ENCODE data around the gene ELAVL4. TPM values are rescaled to one million over a fixed set of nuclear protein-coding genes. Genes with fewer than 3 reads are reported as not detected.

Gene ELAVL4
- total RNA-seq, 4 donors from 2014 or later = 0.13 to 0.49 (median 0.42) TPM; not detected in 1

GRCh38 chr1:50109116-50109515 lies 396 bp downstream of the ELAVL4 start:
- intact Hi-C loops (cut with DNase I; ENCODE audit: low total_unique reads) = no loop called here
- WGBS, 2 donors = 76 to 82% methylated on average over 4 of the region's 4 CpGs
- no peak overlapping the region for H3K4me3 ChIP-seq (ENCODE audit: low read depth, poor library complexity, severe bottlenecking)

GRCh38 chr1:50109647-50110075 lies 941 bp downstream of the ELAVL4 start:
- no peak for DNase-seq (ENCODE audit: low spot score in 2 of 2)

More at GRCh38 chr1:50109116-50109515, 396 bp downstream of the ELAVL4 start:
- no peak for DNase-seq (ENCODE audit: low spot score in 2 of 2)
- TF ChIP-seq CTCF (IDR thresholded peaks at IDR 0.05) (no peak), POLR2A (IDR thresholded peaks at IDR 0.05) (no peak)

GRCh38 chr1:50110151-50110550 lies 1.4 kb downstream of the ELAVL4 start:
- no peak for TF ChIP-seq CTCF (IDR thresholded peaks at IDR 0.05)
- no peak for TF ChIP-seq POLR2A (IDR thresholded peaks at IDR 0.05)
- 21 to 29% methylated on average over 9 of the region's 9 CpGs for WGBS, 2 donors
- intact Hi-C loops (cut with DNase I; ENCODE audit: low total_unique reads) = no loop called here
- DNase-seq (ENCODE audit: low spot score in 2 of 2) = no peak
- H3K4me3 ChIP-seq (ENCODE audit: low read depth, poor library complexity, severe bottlenecking) = no peak overlapping the region

More at GRCh38 chr1:50109647-50110075, 941 bp downstream of the ELAVL4 start:
- H3K4me3 ChIP-seq (ENCODE audit: low read depth, poor library complexity, severe bottlenecking) = no peak overlapping the region
- 5 to 6% methylated on average over 8 of the region's 8 CpGs for WGBS, 2 donors
- TF ChIP-seq POLR2A (IDR thresholded peaks at IDR 0.05) (no peak), CTCF (IDR thresholded peaks at IDR 0.05) (no peak)
- intact Hi-C loops (cut with DNase I; ENCODE audit: low total_unique reads) = no loop called here

- WGBS, 2 donors = 5 to 12% methylated on average over 7 of the region's 7 CpGs
These were observed 1.9 kb downstream of the ELAVL4 start for GRCh38 chr1:50110656-50111055.

GRCh38 chr1:50111503-50111902 lies 2.8 kb downstream of the ELAVL4 start:
- DNase-seq (ENCODE audit: low spot score in 2 of 2) = no peak
- no peak overlapping the region for H3K4me3 ChIP-seq (ENCODE audit: low read depth, poor library complexity, severe bottlenecking)
- intact Hi-C loops (cut with DNase I; ENCODE audit: low total_unique reads) = no loop called here
- no peak for TF ChIP-seq CTCF (IDR thresholded peaks at IDR 0.05)
- no peak for TF ChIP-seq POLR2A (IDR thresholded peaks at IDR 0.05)
- WGBS, 2 donors = 66 to 72% methylated on average over 3 of the region's 3 CpGs

More at GRCh38 chr1:50110656-50111055, 1.9 kb downstream of the ELAVL4 start:
- TF ChIP-seq CTCF (IDR thresholded peaks at IDR 0.05) (no peak), POLR2A (IDR thresholded peaks at IDR 0.05) (no peak)
- H3K4me3 ChIP-seq (ENCODE audit: low read depth, poor library complexity, severe bottlenecking) = no peak overlapping the region
- no peak for DNase-seq (ENCODE audit: low spot score in 2 of 2)
- intact Hi-C loops (cut with DNase I; ENCODE audit: low total_unique reads) = no loop called here

GRCh38 chr1:50112193-50112592 lies 3.5 kb downstream of the ELAVL4 start:
- TF ChIP-seq CTCF (IDR thresholded peaks at IDR 0.05) = no peak
- no peak for TF ChIP-seq POLR2A (IDR thresholded peaks at IDR 0.05)
- intact Hi-C loops (cut with DNase I; ENCODE audit: low total_unique reads) = no loop called here
- WGBS, 2 donors = 87 to 89% methylated on average over 3 of the region's 3 CpGs
- no peak overlapping the region for H3K4me3 ChIP-seq (ENCODE audit: low read depth, poor library complexity, severe bottlenecking)
- DNase-seq (ENCODE audit: low spot score in 2 of 2) = no peak

All from lower leg skin (tissue), 4 donors.